ENCODE results near the gene NT5DC1. TPM values are rescaled to one million over a fixed set of nuclear protein-coding genes. Genes with fewer than 3 reads are reported as not detected.
A peak's percentile ranks its signal among the peaks of the same experiment; 100 is the strongest.

The NT5DC1 gene
- total RNA-seq, 6 experiments from 2014 or later, result 24.8 to 35.3 (median 31.9) TPM

DNA sequence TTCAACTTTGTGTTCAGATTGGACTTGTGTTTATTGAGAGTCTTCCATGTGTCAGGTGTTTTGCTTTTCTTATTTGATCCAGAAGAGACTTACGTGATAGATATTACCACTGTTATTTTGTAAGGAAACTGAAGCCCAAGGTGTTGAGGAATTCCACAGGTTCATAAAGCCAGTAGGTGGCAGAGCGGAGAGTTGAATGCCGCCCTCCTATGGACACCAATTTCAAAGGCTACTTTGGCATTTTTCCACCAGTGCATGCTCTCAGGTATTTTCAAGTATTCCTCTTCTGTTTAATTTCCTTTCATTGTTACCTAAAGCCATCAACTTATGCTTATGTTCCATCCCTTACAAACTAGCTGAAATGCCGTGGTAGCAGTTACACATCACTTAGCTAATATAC is 39.3 kb downstream of the NT5DC1 start:
- peak; percentile 11; the same call in 1 of the 2 replicates for TF ChIP-seq CTCF (IDR thresholded peaks at IDR 0.05)
- Mint-ChIP-seq H3K9me3 (no peaks in the 10 kb centered on the region), H3K4me1 (ENCODE audit: low read depth) (peaks cover 13% of the 10 kb centered on the region), H3K36me3 (ENCODE audit: low read depth) (no peaks in the 10 kb centered on the region; the same call in 1 of the 2 replicates), H3K27ac (no peak overlapping the region), H3K27me3 (ENCODE audit: insufficient read depth) (no peaks in the 10 kb centered on the region), H3K4me3 (no peak overlapping the region)
- DNase-seq, result no peak

DNA sequence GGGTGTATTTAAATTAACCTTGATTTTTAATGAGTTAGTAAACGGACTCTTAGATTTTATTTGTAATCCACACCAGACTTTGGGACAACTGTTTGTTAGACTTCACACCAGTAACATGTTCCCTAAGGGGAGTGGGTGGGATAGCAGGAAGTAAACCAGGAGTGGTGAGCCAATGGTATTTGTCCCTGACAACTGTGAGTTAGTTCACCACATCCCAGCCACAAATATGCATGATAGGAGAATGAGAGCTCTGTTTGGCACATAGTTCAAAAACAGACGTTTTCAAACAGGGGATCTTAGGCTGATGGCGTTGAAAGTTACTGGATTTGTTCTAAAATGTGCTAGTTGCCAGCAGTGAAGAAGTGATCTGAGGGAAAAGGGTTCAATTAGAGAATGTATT is 44.0 kb downstream of the NT5DC1 start:
- H3K27me3 Mint-ChIP-seq (ENCODE audit: insufficient read depth), result no peaks in the 10 kb centered on the region
- no peaks in the 10 kb centered on the region for H3K9me3 Mint-ChIP-seq
- no peak for TF ChIP-seq CTCF (IDR thresholded peaks at IDR 0.05)
- DNase-seq, result peak; percentile 61
- H3K36me3 Mint-ChIP-seq (ENCODE audit: low read depth), result no peaks in the 10 kb centered on the region
- peak overlapping the region; percentile 31 for H3K4me3 Mint-ChIP-seq
- H3K4me1 Mint-ChIP-seq (ENCODE audit: low read depth), result peaks cover 15% of the 10 kb centered on the region
- peak overlapping the region; percentile 71 for H3K27ac Mint-ChIP-seq

GRCh38 chr6:116145803-116146675 is 45.4 kb downstream of the NT5DC1 start:
- Mint-ChIP-seq H3K36me3 (ENCODE audit: low read depth) (no peaks in the 10 kb centered on the region), H3K27ac (no peak overlapping the region), H3K4me1 (ENCODE audit: low read depth) (peaks cover 15% of the 10 kb centered on the region), H3K4me3 (no peak overlapping the region), H3K9me3 (no peaks in the 10 kb centered on the region), H3K27me3 (ENCODE audit: insufficient read depth) (no peaks in the 10 kb centered on the region)
- DNase-seq, result no peak
- TF ChIP-seq CTCF (IDR thresholded peaks at IDR 0.05), result no peak

- no peaks in the 10 kb centered on the region for H3K27me3 Mint-ChIP-seq (ENCODE audit: insufficient read depth)
- H3K36me3 Mint-ChIP-seq (ENCODE audit: low read depth), result no peaks in the 10 kb centered on the region; the same call in 1 of the 2 replicates
- DNase-seq, result no peak
- no peak overlapping the region for H3K4me3 Mint-ChIP-seq
- no peak for TF ChIP-seq CTCF (IDR thresholded peaks at IDR 0.05)
- peaks cover 10% of the 10 kb centered on the region for H3K4me1 Mint-ChIP-seq (ENCODE audit: low read depth)
- H3K9me3 Mint-ChIP-seq, result no peaks in the 10 kb centered on the region
- no peak overlapping the region for H3K27ac Mint-ChIP-seq
These were observed 52.0 kb downstream of the NT5DC1 start for GRCh38 chr6:116152620-116153019.

DNA sequence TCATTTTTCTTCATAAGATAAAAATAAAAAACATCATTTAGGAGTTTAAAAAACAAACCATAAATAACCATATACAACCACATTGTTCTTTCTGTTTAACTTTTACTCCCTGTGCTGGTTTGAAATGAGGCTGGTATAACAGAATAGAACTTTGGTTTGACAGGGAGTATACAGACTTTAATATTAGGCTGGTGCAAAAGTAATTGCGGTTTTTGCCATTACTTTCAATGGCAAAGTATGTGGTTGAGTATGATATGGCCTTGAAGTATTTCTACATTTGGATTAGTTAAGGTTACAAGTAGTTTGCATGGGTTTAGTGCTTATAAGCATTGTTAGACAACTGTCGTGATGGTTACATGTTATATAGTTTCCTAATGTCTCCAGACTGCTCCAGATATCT is 54.2 kb downstream of the NT5DC1 start:
- no peak for DNase-seq
- no peak for TF ChIP-seq CTCF (IDR thresholded peaks at IDR 0.05)
- Mint-ChIP-seq H3K9me3 (no peaks in the 10 kb centered on the region), H3K4me3 (no peak overlapping the region), H3K27ac (no peak overlapping the region), H3K27me3 (ENCODE audit: insufficient read depth) (no peaks in the 10 kb centered on the region), H3K36me3 (ENCODE audit: low read depth) (no peaks in the 10 kb centered on the region; the same call in 1 of the 2 replicates), H3K4me1 (ENCODE audit: low read depth) (peaks cover 32% of the 10 kb centered on the region)
